GM21515 (cell line): Measurements from ENCODE around the gene MTA2.
"Not testable (repeated sequence)": the region's sequence is repeated elsewhere in the genome, so short reads cannot be mapped to it uniquely, and the experiment has no call there.

Experiments
- ATAC-seq: cut with Tn5 transposase; IDR thresholded peaks from one replicate; pipeline ENCODE4 v1.9.1; 2021; ENCODE audit not compliant: unreplicated experiment

Gene MTA2

GRCh38 chr11:62601372-62602140 is at the start of gene MTA2:
Gene MTA2, minus strand, starts transcription at chr11:62601865. Its CDS starts 415 bp downstream, at chr11:62601450.
- ATAC-seq = peak; percentile 62

GRCh38 chr11:62650283-62650682 is 48.6 kb upstream of the MTA2 start:
- ATAC-seq = not testable (repeated sequence)

- ATAC-seq = no peak
These were observed 47.8 kb upstream of the MTA2 start for GRCh38 chr11:62649486-62649885.

- ATAC-seq = no peak
These were observed 47.3 kb upstream of the MTA2 start for GRCh38 chr11:62648967-62649364.

- ATAC-seq = no peak
These were observed 46.7 kb upstream of the MTA2 start for GRCh38 chr11:62648185-62648966.

GRCh38 chr11:62647609-62648005 is 45.9 kb upstream of the MTA2 start:
- ATAC-seq = no peak

- no peak for ATAC-seq
These were observed 45.4 kb upstream of the MTA2 start for GRCh38 chr11:62646825-62647608.

- ATAC-seq = peak; percentile 78
These were observed 44.5 kb upstream of the MTA2 start, which contains the start of gene GANAB for GRCh38 chr11:62645946-62646824. Gene GANAB, minus strand, starts transcription at chr11:62646613. Its CDS starts 14 bp downstream, at chr11:62646599.

GRCh38 chr11:62645671-62645945 is 43.9 kb upstream of the MTA2 start:
- ATAC-seq = no peak

GRCh38 chr11:62644220-62644619 is 42.6 kb upstream of the MTA2 start:
- no peak for ATAC-seq

- ATAC-seq = no peak
These were observed 30.8 kb upstream of the MTA2 start for GRCh38 chr11:62632492-62632891.

GRCh38 chr11:62627713-62628112 is 26.0 kb upstream of the MTA2 start:
- ATAC-seq = no peak

- ATAC-seq = no peak
These were observed 20.9 kb upstream of the MTA2 start for GRCh38 chr11:62622476-62623089.

GRCh38 chr11:62621567-62622470 is 20.2 kb upstream of the MTA2 start, which contains the start of gene B3GAT3:
Gene B3GAT3, minus strand, starts transcription at chr11:62621986. Its CDS starts 39 bp downstream, at chr11:62621947.
- peak; percentile 86 for ATAC-seq

GRCh38 chr11:62621027-62621566 is 19.4 kb upstream of the MTA2 start:
- no peak for ATAC-seq

GRCh38 chr11:62616957-62617356 is 15.3 kb upstream of the MTA2 start:
- ATAC-seq = not testable (repeated sequence)

GRCh38 chr11:62615521-62615920 is 13.9 kb upstream of the MTA2 start:
- no peak for ATAC-seq

- ATAC-seq = no peak
These were observed 12.6 kb upstream of the MTA2 start for GRCh38 chr11:62614275-62614674.

- ATAC-seq = no peak
These were observed 11.7 kb upstream of the MTA2 start for GRCh38 chr11:62613291-62613778.
